MCF 10A (cell line): ENCODE measurements around the gene INHBB. TPM values are rescaled to one million over a fixed set of nuclear protein-coding genes. Genes with fewer than 3 reads are reported as not detected.

Source experiments
- Bru-seq: library from RNA; stranded (reverse); fragments of 400-500 nt; gene quantifications from one replicate; lab custom pipeline; 2021; lab: Mats Ljungman, UMichigan
- BruChase-seq, 2 experiments: library from RNA; stranded (reverse); fragments of 400-500 nt; gene quantifications; one replicate each; lab custom pipeline; 2021; lab: Mats Ljungman, UMichigan
- BruUV-seq: library from RNA; stranded (reverse); fragments of 400-500 nt; replicated peaks from 2 replicates; lab custom pipeline; 2021; lab: Mats Ljungman, UMichigan
- CTCF ChIA-PET: fragments of 300-600 bp; sonication (Branson Sonifier 250); formaldehyde crosslinking; extraction: SDS; loops from one replicate; lab custom pipeline; 2021; ENCODE audit warnings: antibody characterized with exemption, inconsistent platforms; lab: Yijun Ruan, JAX
- POLR2A ChIA-PET: fragments of 300-600, 350-650 bp; sonication (Branson Sonifier 250); formaldehyde crosslinking; extraction: SDS; loops from one replicate; lab custom pipeline; 2020; ENCODE audit warnings: antibody characterized with exemption, inconsistent platforms; lab: Yijun Ruan, JAX
- DNase-seq: peaks from one replicate; pipeline ENCODE4 v3.0.0-alpha.2; 2018; ENCODE audit not compliant: unreplicated experiment
- H3K27ac Mint-ChIP-seq: one replicate; pipeline ENCODE4 v1.8.0; 2022; ENCODE audit warnings: mild to moderate bottlenecking, low read depth, mixed read lengths; ENCODE audit not compliant: unreplicated experiment
- H3K27me3 Mint-ChIP-seq: one replicate; pipeline ENCODE4 v1.8.0; 2022; ENCODE audit warnings: mixed read lengths; ENCODE audit not compliant: insufficient read depth, unreplicated experiment
- H3K36me3 Mint-ChIP-seq: one replicate; pipeline ENCODE4 v1.8.0; 2022; ENCODE audit warnings: mild to moderate bottlenecking, moderate library complexity, mixed read lengths; ENCODE audit not compliant: insufficient read depth, unreplicated experiment
- H3K4me1 Mint-ChIP-seq: one replicate; pipeline ENCODE4 v1.8.0; 2022; ENCODE audit warnings: mixed read lengths; ENCODE audit not compliant: insufficient read depth, unreplicated experiment
- H3K4me3 Mint-ChIP-seq: one replicate; pipeline ENCODE4 v1.8.0; 2022; ENCODE audit warnings: mild to moderate bottlenecking, moderate library complexity, mixed read lengths; ENCODE audit not compliant: unreplicated experiment
- H3K9me3 Mint-ChIP-seq: one replicate; pipeline ENCODE4 v1.8.0; 2022; ENCODE audit warnings: mixed read lengths; ENCODE audit not compliant: unreplicated experiment
- CTCF ChIP-seq: fragments of 200-600 bp; IDR thresholded peaks from one replicate; pipeline ENCODE4 v1.8.0; 2022; ENCODE audit warnings: antibody characterized with exemption, mild to moderate bottlenecking; ENCODE audit not compliant: unreplicated experiment
- intact Hi-C: fragments of 100-400 bp; cut with micrococcal nuclease; formaldehyde crosslinking; loops from 2 replicates; pipeline ENCODE4 v1.14.1; 2022
- long read RNA-seq: library from polyadenylated mRNA; stranded (forward); transcript quantifications from one replicate; pipeline ENCODE4 v2.0.0, GENCODE V29; 2022
- total RNA-seq: library from RNA; stranded (reverse); gene quantifications from 2 replicates; pipeline ENCODE4 v1.2.3, GENCODE V29; 2022

Gene INHBB
- 0.10 and 0.16 TPM in 2 replicates for total RNA-seq
- Bru-seq, nascent RNA, result not detected
- BruChase-seq, experiment 1, labeled RNA remaining after a 6-hour chase, result percentile 18 among the genes with signal in this experiment
- not detected for BruChase-seq, experiment 2, labeled RNA remaining after a 2-hour chase
- long read RNA-seq, result 0 reads

- no TSS peak for BruUV-seq
- DNase-seq, result no peak
- no peak for TF ChIP-seq CTCF
- Mint-ChIP-seq H3K36me3 (no peaks in the 10 kb centered on the region), H3K27ac (no peak within 1 kb of the TSS), H3K27me3 (peaks cover 12% of the 10 kb centered on the region), H3K9me3 (no peaks in the 10 kb centered on the region), H3K4me1 (peaks cover 6% of the 10 kb centered on the region), H3K4me3 (peak within 1 kb of the TSS; percentile 47)
- ChIA-PET CTCF (interaction anchor here (0.8 kb wide), 1 partner anchor 33 kb away, joined by 4 read pairs; no protein-coding TSS in a partner anchor), POLR2A (no interaction called here)
- intact Hi-C loops, result no loop called here
These were observed at the start of gene INHBB for GRCh38 chr2:120346026-120346666. Gene INHBB, plus strand, starts transcription at chr2:120346136. Its CDS starts 53 bp downstream, at chr2:120346189.

GRCh38 chr2:120298173-120298835 lies 47.6 kb upstream of the INHBB start:
- Mint-ChIP-seq H3K27ac (no peak overlapping the region), H3K4me1 (no peaks in the 10 kb centered on the region), H3K36me3 (peaks cover 52% of the 10 kb centered on the region), H3K4me3 (no peak overlapping the region), H3K27me3 (no peaks in the 10 kb centered on the region), H3K9me3 (no peaks in the 10 kb centered on the region)
- TF ChIP-seq CTCF, result no peak
- no peak for DNase-seq
- CTCF ChIA-PET, result interaction anchor here (0.6 to 1.7 kb wide), 5 partner anchors 14 to 635 kb away, joined by 3 to 6 read pairs (median 4); no protein-coding TSS in a partner anchor
- intact Hi-C loops, result no loop called here
- BruUV-seq, result no TSS peak
- POLR2A ChIA-PET, result interaction anchor here (1.3 kb wide), 1 partner anchor 15 kb away, joined by 5 read pairs; no protein-coding TSS in a partner anchor

GRCh38 chr2:120299004-120299403 lies 46.9 kb upstream of the INHBB start:
- CTCF ChIA-PET, result interaction anchor here (0.6 to 1.7 kb wide), 2 partner anchors 14 to 636 kb away, joined by 3 to 6 read pairs; no protein-coding TSS in a partner anchor
- POLR2A ChIA-PET, result interaction anchor here (1.0 kb wide), 1 partner anchor 42 kb away, joined by 3 read pairs; no protein-coding TSS in a partner anchor
- H3K4me3 Mint-ChIP-seq, result no peak overlapping the region
- H3K27me3 Mint-ChIP-seq, result no peaks in the 10 kb centered on the region
- H3K4me1 Mint-ChIP-seq, result no peaks in the 10 kb centered on the region
- no peak for DNase-seq
- no peaks in the 10 kb centered on the region for H3K9me3 Mint-ChIP-seq
- intact Hi-C loops, result no loop called here
- H3K27ac Mint-ChIP-seq, result no peak overlapping the region
- H3K36me3 Mint-ChIP-seq, result peaks cover 45% of the 10 kb centered on the region
- no peak for TF ChIP-seq CTCF
- BruUV-seq, result no TSS peak

GRCh38 chr2:120299561-120299960 lies 46.4 kb upstream of the INHBB start:
- BruUV-seq, result no TSS peak
- intact Hi-C loops, result no loop called here
- Mint-ChIP-seq H3K27me3 (no peaks in the 10 kb centered on the region), H3K4me1 (no peaks in the 10 kb centered on the region), H3K27ac (no peak overlapping the region), H3K4me3 (no peak overlapping the region), H3K9me3 (no peaks in the 10 kb centered on the region), H3K36me3 (peaks cover 39% of the 10 kb centered on the region)
- no peak for DNase-seq
- no peak for TF ChIP-seq CTCF
- ChIA-PET CTCF (interaction anchor here (0.8 kb wide), 1 partner anchor 14 kb away, joined by 4 read pairs; no protein-coding TSS in a partner anchor), POLR2A (interaction anchor here (1.0 kb wide), 1 partner anchor 42 kb away, joined by 3 read pairs; no protein-coding TSS in a partner anchor)
